HepG2 (cell line): Measurements from ENCODE around the gene TCAP. TPM values are rescaled to one million over a fixed set of nuclear protein-coding genes. Genes with fewer than 3 reads are reported as not detected.

ENCODE experiments used
- MYC ChIP-seq: sonication (generic); formaldehyde crosslinking; IDR thresholded peaks from 2 replicates; pipeline ENCODE4 v1.9.0; 2021; ENCODE audit warnings: missing genetic modification reagents, borderline replicate concordance
- SAFB2 ChIP-seq: sonication (generic); formaldehyde crosslinking; IDR thresholded peaks from 2 replicates; pipeline ENCODE4 v1.5.1; 2020; ENCODE audit warnings: missing genetic modification reagents, low read depth, mild to moderate bottlenecking, borderline replicate concordance
- SETDB1 ChIP-seq: sonication (generic); formaldehyde crosslinking; IDR thresholded peaks from 2 replicates; pipeline ENCODE4 v1.5.1; 2020; ENCODE audit warnings: missing genetic modification reagents, mild to moderate bottlenecking, borderline replicate concordance
- YY1 ChIP-seq: IDR thresholded peaks from 2 replicates; pipeline ENCODE4 v1.6.1; 2011; ENCODE audit warnings: low read length, low read depth, moderate library complexity, mild to moderate bottlenecking; ENCODE audit not compliant: insufficient read depth, insufficient replicate concordance
- ZFP1 ChIP-seq: IDR thresholded peaks from 2 replicates; pipeline ENCODE4 v1.6.1; 2016
- ZNF296 ChIP-seq: sonication (generic); formaldehyde crosslinking; conservative IDR thresholded peaks from 2 replicates; pipeline ENCODE4 v1.5.0; 2020; ENCODE audit warnings: mild to moderate bottlenecking, missing genetic modification reagents
- ZNF629 ChIP-seq: sonication (generic); formaldehyde crosslinking; conservative IDR thresholded peaks from 2 replicates; pipeline ENCODE4 v1.5.0; 2020; ENCODE audit warnings: missing genetic modification reagents
- ZSCAN9 ChIP-seq: IDR thresholded peaks from 2 replicates; pipeline ENCODE4 v1.6.1; 2016; ENCODE audit warnings: borderline replicate concordance
- polyA plus RNA-seq, 8 experiments: library from polyadenylated mRNA; depleted of rRNA in 3 of 8; stranded (reverse) in 7 of 8; unstranded in 1 of 8; fragments of >200 nt; fragmentation: Illumina TruSeq in 4 of 8; extraction: Trizol in 4 of 8; gene quantifications; 2 replicates each; pipeline versions ENCODE4 v1.2.1 to v1.2.3, GENCODE V29; 2011 to 2016; ENCODE audit warnings: low read depth in 4 of 8, missing spikeins in 1 of 8, mixed read lengths in 1 of 8; ENCODE audit not compliant: insufficient read depth in 1 of 8
- total RNA-seq, 5 experiments: library from RNA; depleted of rRNA; stranded (reverse); fragments of >200 nt; fragmentation: Illumina TruSeq; extraction: Trizol; gene quantifications; 2 replicates each; pipeline ENCODE4 v1.2.3, GENCODE V29; 2016; ENCODE audit warnings: low read depth in 1 of 5
- TF ChIP-seq, protein P1 (sequence below): sonication (generic); formaldehyde crosslinking; IDR thresholded peaks from 2 replicates; pipeline ENCODE4 v1.4.0; 2020; ENCODE audit warnings: mild to moderate bottlenecking, missing genetic modification reagents, borderline replicate concordance

Gene TCAP
- total and polyA plus RNA-seq, 2 of the 13 experiments (the other 11 are each of a cell fraction or from before 2014, with no cell fraction given) = 0.24 to 0.65 TPM

DNA sequence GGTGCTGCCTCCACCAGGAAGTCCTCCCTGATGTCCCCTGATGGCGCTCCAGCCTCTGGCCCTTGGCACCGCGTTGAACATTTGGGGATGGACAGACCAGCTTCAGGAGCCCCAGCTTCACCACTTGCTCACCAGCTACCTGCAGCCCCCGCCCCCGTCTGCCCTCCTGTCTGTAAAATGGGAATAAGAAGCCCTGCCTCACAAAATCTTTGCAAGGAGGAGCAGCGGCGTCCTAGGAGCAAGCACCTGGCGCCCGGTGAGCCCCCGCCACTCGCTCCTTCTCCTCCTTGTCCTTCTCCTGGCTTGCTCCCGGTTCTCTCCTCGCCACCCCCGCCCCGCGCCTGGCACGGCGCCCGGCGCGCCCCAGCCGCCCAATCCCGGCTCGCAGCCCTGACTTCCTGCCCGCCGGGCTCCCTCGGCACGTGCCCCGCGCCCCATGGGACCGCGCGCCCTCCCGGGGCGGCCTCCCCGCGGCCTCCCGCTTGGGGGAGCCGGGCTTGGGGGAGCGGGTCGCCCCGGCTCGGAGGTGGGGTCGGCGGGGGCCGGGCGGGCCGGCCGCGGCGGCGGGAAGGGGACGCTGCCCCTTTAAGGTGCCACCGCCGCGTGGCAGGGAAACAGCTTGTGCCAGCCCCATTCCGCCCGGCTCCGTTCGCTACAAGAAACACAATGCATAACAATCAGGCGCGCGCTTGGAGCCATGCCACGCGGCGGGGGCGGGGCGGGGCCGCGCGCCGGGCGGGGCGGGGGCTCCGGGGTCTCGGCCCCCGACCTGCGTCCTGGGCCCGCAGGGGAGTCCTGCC, 47.5 kb upstream of the TCAP start (continued):
- TF ChIP-seq, protein P1, sequence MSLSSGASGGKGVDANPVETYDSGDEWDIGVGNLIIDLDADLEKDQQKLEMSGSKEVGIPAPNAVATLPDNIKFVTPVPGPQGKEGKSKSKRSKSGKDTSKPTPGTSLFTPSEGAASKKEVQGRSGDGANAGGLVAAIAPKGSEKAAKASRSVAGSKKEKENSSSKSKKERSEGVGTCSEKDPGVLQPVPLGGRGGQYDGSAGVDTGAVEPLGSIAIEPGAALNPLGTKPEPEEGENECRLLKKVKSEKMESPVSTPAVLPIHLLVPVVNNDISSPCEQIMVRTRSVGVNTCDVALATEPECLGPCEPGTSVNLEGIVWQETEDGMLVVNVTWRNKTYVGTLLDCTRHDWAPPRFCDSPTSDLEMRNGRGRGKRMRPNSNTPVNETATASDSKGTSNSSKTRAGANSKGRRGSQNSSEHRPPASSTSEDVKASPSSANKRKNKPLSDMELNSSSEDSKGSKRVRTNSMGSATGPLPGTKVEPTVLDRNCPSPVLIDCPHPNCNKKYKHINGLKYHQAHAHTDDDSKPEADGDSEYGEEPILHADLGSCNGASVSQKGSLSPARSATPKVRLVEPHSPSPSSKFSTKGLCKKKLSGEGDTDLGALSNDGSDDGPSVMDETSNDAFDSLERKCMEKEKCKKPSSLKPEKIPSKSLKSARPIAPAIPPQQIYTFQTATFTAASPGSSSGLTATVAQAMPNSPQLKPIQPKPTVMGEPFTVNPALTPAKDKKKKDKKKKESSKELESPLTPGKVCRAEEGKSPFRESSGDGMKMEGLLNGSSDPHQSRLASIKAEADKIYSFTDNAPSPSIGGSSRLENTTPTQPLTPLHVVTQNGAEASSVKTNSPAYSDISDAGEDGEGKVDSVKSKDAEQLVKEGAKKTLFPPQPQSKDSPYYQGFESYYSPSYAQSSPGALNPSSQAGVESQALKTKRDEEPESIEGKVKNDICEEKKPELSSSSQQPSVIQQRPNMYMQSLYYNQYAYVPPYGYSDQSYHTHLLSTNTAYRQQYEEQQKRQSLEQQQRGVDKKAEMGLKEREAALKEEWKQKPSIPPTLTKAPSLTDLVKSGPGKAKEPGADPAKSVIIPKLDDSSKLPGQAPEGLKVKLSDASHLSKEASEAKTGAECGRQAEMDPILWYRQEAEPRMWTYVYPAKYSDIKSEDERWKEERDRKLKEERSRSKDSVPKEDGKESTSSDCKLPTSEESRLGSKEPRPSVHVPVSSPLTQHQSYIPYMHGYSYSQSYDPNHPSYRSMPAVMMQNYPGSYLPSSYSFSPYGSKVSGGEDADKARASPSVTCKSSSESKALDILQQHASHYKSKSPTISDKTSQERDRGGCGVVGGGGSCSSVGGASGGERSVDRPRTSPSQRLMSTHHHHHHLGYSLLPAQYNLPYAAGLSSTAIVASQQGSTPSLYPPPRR = no peak
- TF ChIP-seq SAFB2 (no peak), ZSCAN9 (CRISPR knock-in tag) (no peak), MYC (CRISPR knock-in tag) (peak; percentile 45; the same call in 1 of the 2 replicates), SETDB1 (no peak), YY1 (peak; percentile 17), ZFP1 (CRISPR knock-in tag) (no peak), ZNF629 (peak; percentile 60), ZNF296 (CRISPR knock-in tag) (no peak)
